Measurements from ENCODE around the gene RGL2. TPM values are rescaled to one million over a fixed set of nuclear protein-coding genes. Genes with fewer than 3 reads are reported as not detected.
A peak's percentile ranks its signal among the peaks of the same experiment; 100 is the strongest.

Gene RGL2
- total and polyA plus RNA-seq, 2 of the 13 experiments (the other 11 are each of a cell fraction or from before 2014, with no cell fraction given) = 22.9 to 47.4 TPM

DNA sequence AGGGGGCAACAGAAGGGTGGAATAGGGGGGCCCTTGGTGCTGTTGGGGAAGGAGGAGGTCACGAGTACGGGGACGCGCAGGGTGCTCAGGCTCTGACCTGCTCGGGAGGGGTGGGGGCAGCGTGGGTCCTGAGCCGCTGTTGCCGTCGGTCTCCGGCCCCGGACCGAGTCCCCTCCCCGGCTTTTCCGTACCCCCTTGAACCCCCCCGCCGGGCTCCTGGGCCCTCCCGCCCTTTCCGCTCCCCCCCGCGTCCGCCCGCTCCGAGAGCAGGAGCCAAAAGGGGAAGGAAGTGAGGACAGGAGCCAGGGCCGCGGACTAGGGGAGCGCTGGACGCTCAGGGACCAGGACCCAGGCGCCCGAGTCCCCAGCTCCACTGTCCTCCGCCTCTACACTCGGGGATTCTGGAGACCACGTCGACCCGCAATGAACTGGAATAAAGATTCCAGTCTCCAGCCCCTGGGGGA lies at the start of gene RGL2 (continued):
- TF ChIP-seq ZNF550 (CRISPR knock-in tag; IDR thresholded peaks at IDR 0.05; ENCODE audit: borderline replicate concordance) (0 out of 2 replicates have a peak, but pooled peaks have one; percentile 29), SPEN (CRISPR knock-in tag; IDR thresholded peaks at IDR 0.05; ENCODE audit: low read depth) (no peak; the same call in 1 of the 2 replicates), ZNF841 (CRISPR knock-in tag; IDR thresholded peaks at IDR 0.05; ENCODE audit: borderline replicate concordance) (no peak; the same call in 1 of the 2 replicates), ZFP90 (CRISPR knock-in tag; IDR thresholded peaks at IDR 0.05; ENCODE audit: borderline replicate concordance) (no peak), ZSCAN22 (CRISPR knock-in tag; IDR thresholded peaks at IDR 0.05) (no peak), KDM5B (CRISPR knock-in tag; IDR thresholded peaks at IDR 0.05; ENCODE audit: borderline replicate concordance) (no peak), ZNF776 (CRISPR knock-in tag; IDR thresholded peaks at IDR 0.05) (no peak), ZNF367 (CRISPR knock-in tag; IDR thresholded peaks at IDR 0.05; ENCODE audit: borderline replicate concordance) (no peak), ZNF451 (CRISPR knock-in tag; IDR thresholded peaks at IDR 0.05) (no peak), ZNF564 (CRISPR knock-in tag; IDR thresholded peaks at IDR 0.05) (no peak)
- TF ChIP-seq, protein P1, sequence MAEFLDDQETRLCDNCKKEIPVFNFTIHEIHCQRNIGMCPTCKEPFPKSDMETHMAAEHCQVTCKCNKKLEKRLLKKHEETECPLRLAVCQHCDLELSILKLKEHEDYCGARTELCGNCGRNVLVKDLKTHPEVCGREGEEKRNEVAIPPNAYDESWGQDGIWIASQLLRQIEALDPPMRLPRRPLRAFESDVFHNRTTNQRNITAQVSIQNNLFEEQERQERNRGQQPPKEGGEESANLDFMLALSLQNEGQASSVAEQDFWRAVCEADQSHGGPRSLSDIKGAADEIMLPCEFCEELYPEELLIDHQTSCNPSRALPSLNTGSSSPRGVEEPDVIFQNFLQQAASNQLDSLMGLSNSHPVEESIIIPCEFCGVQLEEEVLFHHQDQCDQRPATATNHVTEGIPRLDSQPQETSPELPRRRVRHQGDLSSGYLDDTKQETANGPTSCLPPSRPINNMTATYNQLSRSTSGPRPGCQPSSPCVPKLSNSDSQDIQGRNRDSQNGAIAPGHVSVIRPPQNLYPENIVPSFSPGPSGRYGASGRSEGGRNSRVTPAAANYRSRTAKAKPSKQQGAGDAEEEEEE (CRISPR knock-in tag; IDR thresholded peaks at IDR 0.05; ENCODE audit: borderline replicate concordance) = no peak
- TF ChIP-seq, protein P2, sequence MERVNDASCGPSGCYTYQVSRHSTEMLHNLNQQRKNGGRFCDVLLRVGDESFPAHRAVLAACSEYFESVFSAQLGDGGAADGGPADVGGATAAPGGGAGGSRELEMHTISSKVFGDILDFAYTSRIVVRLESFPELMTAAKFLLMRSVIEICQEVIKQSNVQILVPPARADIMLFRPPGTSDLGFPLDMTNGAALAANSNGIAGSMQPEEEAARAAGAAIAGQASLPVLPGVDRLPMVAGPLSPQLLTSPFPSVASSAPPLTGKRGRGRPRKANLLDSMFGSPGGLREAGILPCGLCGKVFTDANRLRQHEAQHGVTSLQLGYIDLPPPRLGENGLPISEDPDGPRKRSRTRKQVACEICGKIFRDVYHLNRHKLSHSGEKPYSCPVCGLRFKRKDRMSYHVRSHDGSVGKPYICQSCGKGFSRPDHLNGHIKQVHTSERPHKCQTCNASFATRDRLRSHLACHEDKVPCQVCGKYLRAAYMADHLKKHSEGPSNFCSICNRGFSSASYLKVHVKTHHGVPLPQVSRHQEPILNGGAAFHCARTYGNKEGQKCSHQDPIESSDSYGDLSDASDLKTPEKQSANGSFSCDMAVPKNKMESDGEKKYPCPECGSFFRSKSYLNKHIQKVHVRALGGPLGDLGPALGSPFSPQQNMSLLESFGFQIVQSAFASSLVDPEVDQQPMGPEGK (CRISPR knock-in tag; IDR thresholded peaks at IDR 0.05) = peak; percentile 87
- TF ChIP-seq, protein P3, sequence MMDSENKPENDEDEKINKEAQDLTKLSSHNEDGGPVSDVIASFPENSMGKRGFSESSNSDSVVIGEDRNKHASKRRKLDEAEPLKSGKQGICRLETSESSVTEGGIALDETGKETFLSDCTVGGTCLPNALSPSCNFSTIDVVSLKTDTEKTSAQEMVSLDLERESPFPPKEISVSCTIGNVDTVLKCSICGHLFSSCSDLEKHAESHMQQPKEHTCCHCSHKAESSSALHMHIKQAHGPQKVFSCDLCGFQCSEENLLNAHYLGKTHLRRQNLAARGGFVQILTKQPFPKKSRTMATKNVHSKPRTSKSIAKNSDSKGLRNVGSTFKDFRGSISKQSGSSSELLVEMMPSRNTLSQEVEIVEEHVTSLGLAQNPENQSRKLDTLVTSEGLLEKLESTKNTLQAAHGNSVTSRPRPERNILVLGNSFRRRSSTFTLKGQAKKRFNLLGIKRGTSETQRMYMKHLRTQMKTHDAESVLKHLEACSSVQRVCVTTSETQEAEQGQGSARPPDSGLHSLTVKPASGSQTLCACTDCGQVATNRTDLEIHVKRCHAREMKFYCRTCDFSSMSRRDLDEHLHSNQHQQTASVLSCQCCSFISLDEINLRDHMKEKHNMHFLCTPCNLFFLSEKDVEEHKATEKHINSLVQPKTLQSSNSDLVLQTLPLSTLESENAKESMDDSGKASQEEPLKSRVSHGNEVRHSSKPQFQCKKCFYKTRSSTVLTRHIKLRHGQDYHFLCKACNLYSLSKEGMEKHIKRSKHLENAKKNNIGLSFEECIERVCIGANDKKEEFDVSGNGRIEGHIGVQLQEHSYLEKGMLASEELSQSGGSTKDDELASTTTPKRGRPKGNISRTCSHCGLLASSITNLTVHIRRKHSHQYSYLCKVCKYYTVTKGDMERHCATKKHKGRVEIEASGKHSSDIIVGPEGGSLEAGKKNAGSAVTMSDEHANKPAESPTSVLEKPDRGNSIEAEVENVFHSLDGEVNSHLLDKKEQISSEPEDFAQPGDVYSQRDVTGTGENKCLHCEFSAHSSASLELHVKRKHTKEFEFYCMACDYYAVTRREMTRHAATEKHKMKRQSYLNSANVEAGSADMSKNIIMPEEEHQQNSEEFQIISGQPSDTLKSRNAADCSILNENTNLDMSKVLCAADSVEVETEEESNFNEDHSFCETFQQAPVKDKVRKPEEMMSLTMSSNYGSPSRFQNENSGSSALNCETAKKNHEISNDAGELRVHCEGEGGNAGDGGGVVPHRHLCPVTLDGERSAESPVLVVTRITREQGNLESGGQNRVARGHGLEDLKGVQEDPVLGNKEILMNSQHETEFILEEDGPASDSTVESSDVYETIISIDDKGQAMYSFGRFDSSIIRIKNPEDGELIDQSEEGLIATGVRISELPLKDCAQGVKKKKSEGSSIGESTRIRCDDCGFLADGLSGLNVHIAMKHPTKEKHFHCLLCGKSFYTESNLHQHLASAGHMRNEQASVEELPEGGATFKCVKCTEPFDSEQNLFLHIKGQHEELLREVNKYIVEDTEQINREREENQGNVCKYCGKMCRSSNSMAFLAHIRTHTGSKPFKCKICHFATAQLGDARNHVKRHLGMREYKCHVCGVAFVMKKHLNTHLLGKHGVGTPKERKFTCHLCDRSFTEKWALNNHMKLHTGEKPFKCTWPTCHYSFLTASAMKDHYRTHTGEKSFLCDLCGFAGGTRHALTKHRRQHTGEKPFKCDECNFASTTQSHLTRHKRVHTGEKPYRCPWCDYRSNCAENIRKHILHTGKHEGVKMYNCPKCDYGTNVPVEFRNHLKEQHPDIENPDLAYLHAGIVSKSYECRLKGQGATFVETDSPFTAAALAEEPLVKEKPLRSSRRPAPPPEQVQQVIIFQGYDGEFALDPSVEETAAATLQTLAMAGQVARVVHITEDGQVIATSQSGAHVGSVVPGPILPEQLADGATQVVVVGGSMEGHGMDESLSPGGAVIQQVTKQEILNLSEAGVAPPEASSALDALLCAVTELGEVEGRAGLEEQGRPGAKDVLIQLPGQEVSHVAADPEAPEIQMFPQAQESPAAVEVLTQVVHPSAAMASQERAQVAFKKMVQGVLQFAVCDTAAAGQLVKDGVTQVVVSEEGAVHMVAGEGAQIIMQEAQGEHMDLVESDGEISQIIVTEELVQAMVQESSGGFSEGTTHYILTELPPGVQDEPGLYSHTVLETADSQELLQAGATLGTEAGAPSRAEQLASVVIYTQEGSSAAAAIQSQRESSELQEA (CRISPR knock-in tag; IDR thresholded peaks at IDR 0.05; ENCODE audit: not compliant biosample characterization) = no peak
- TF ChIP-seq, protein P4, sequence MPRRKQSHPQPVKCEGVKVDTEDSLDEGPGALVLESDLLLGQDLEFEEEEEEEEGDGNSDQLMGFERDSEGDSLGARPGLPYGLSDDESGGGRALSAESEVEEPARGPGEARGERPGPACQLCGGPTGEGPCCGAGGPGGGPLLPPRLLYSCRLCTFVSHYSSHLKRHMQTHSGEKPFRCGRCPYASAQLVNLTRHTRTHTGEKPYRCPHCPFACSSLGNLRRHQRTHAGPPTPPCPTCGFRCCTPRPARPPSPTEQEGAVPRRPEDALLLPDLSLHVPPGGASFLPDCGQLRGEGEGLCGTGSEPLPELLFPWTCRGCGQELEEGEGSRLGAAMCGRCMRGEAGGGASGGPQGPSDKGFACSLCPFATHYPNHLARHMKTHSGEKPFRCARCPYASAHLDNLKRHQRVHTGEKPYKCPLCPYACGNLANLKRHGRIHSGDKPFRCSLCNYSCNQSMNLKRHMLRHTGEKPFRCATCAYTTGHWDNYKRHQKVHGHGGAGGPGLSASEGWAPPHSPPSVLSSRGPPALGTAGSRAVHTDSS (CRISPR knock-in tag; conservative IDR thresholded peaks at IDR 0.05) = no peak

Measured in HepG2 (cell line).